T-cell (primary cell): ENCODE data around the gene NEK9. TPM values are rescaled to one million over a fixed set of nuclear protein-coding genes. Genes with fewer than 3 reads are reported as not detected.
A peak's percentile ranks its signal among the peaks of the same experiment; 100 is the strongest.
"Not testable (repeated sequence)": the region's sequence is repeated elsewhere in the genome, so short reads cannot be mapped to it uniquely, and the experiment has no call there.

Source experiments
- ATAC-seq, 4 experiments: fragments of 200-7000 bp in 3 of 4; fragments of 150-1000 bp in 1 of 4; cut with Tn5 transposase; replicated peaks in 1 of 4; 1 replicate in 3 of 4; 2 replicates in 1 of 4; pipeline ENCODE4 v1.10.0; 2021; ENCODE audit warnings: moderate library complexity in 3 of 4, mild to moderate bottlenecking in 2 of 4, moderate number of reproducible peaks in 1 of 4
- CTCF ChIA-PET, 2 donors: fragments of 300-600 bp; sonication (Branson Sonifier 250); formaldehyde crosslinking; loops; one replicate each; lab custom pipeline; 2022; ENCODE audit warnings: antibody characterized with exemption in 2 of 2; lab: Charles Lee
- POLR2A ChIA-PET, 2 donors: fragments of 300-600 bp; sonication (Branson Sonifier 250); formaldehyde crosslinking; loops; one replicate each; lab custom pipeline; 2022; ENCODE audit warnings: antibody characterized with exemption in 2 of 2; lab: Charles Lee
- DNase-seq, 35 experiments: peaks; one replicate each; pipeline versions ENCODE4 v3.0.0 to v3.0.0-alpha.2; 2013 to 2023
- H3K27ac ChIP-seq: one replicate; pipeline ENCODE4 v1.5.1; 2013; ENCODE audit warnings: low read length
- H3K27me3 ChIP-seq, 2 experiments: replicated peaks in 1 of 2; 1 replicate in 1 of 2; 2 replicates in 1 of 2; pipeline versions ENCODE4 v1.6.1 to v1.7.0; 2013; ENCODE audit warnings: low read length in 1 of 2, mixed read lengths in 1 of 2; ENCODE audit not compliant: control insufficient read depth in 2 of 2, insufficient read depth in 2 of 2; ENCODE audit errors: extremely low read depth in 1 of 2
- H3K36me3 ChIP-seq, 2 donors: 1 replicate in 1 of 2; 2 replicates in 1 of 2; pipeline versions ENCODE4 v1.6.1 to v1.7.0; 2013; ENCODE audit warnings: low read length in 1 of 2; ENCODE audit not compliant: control insufficient read depth in 2 of 2, insufficient read depth in 1 of 2; ENCODE audit errors: extremely low read depth in 1 of 2
- H3K4me1 ChIP-seq, 2 experiments: 1 replicate in 1 of 2; 2 replicates in 1 of 2; pipeline versions ENCODE4 v1.6.1 to v1.7.0; 2013; ENCODE audit warnings: low read length in 2 of 2, mixed read lengths in 1 of 2; ENCODE audit not compliant: insufficient read depth in 2 of 2, control insufficient read depth in 1 of 2; ENCODE audit errors: extremely low read depth in 1 of 2
- H3K4me3 ChIP-seq, 2 donors: 1 replicate in 1 of 2; 2 replicates in 1 of 2; pipeline versions ENCODE4 v1.5.1 to v1.7.0; 2013; ENCODE audit warnings: mild to moderate bottlenecking in 2 of 2, low read length in 1 of 2, moderate library complexity in 1 of 2; ENCODE audit not compliant: control insufficient read depth in 1 of 2; ENCODE audit errors: extremely low read depth in 1 of 2
- H3K9me3 ChIP-seq: 2 replicates; pipeline ENCODE4 v1.7.0; 2013
- H3K27ac Mint-ChIP-seq, 2 donors: one replicate each; pipeline ENCODE4 v1.8.0; 2020 to 2021; ENCODE audit warnings: mild to moderate bottlenecking in 2 of 2, mixed read lengths in 2 of 2
- H3K27me3 Mint-ChIP-seq, 2 donors: one replicate each; pipeline ENCODE4 v1.8.0; 2021 to 2022; ENCODE audit warnings: mixed read lengths in 2 of 2
- H3K36me3 Mint-ChIP-seq: one replicate; pipeline ENCODE4 v1.8.0; 2021; ENCODE audit warnings: mixed read lengths
- H3K4me1 Mint-ChIP-seq, 3 donors: one replicate each; pipeline ENCODE4 v1.8.0; 2020 to 2022; ENCODE audit warnings: mixed read lengths in 3 of 3, mild to moderate bottlenecking in 1 of 3
- H3K4me3 Mint-ChIP-seq, 3 donors: one replicate each; pipeline ENCODE4 v1.8.0; 2020 to 2022; ENCODE audit warnings: mild to moderate bottlenecking in 3 of 3, mixed read lengths in 3 of 3, moderate library complexity in 3 of 3
- H3K9me3 Mint-ChIP-seq, 3 donors: one replicate each; pipeline ENCODE4 v1.8.0; 2020 to 2022; ENCODE audit warnings: mixed read lengths in 3 of 3
- WGBS: methylation state at CpG from one replicate; pipeline ENCODE4 v1.1.5; 2013; ENCODE audit warnings: missing lambda C conversion rate; ENCODE audit not compliant: insufficient coverage; 5-methylcytosine and 5-hydroxymethylcytosine counted together
- total RNA-seq, 35 experiments: library from RNA in 6 of 35; stranded (reverse) in 6 of 35; fragments of 120-200 nt in 1 of 35; gene quantifications; one replicate each; pipeline versions ENCODE4 v1.2.1 to v1.2.4 and lab custom pipeline; 2013 to 2026

The NEK9 gene
- total RNA-seq, 5 donors from 2014 or later (not counting 1 experiment from before 2014, with no cell fraction given): 78.9 to 121 (median 117) TPM

DNA sequence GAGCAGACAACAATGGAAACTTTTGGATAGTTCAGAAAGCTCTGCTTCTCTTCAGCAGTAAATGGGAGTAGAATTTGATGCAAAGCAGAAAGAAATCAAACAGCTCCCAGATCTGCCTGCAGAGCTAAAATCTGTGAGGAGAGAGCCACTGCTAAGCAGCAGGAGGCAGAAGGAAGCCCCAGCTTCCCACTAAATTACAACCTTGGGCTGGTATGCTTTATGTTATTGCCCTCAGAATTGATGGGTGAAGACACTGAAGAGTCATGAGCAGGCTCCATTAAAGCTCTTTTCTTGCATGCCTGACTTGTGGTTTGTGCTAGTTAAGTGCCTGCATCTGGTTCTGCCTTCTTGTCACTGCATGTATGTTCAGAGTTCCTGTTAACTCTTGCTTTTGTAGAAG is 49.1 kb downstream of the NEK9 start:
- ATAC-seq (no peak), DNase-seq (peak in 1 of 35 experiments; percentile 44)
- Histone ChIP-seq H3K27me3 (no peaks in the 10 kb centered on the region), H3K4me1 (no peaks in the 10 kb centered on the region), H3K27ac (no peak overlapping the region), H3K4me3 (no peak overlapping the region), H3K36me3 (peaks cover 0 to 9% of the 10 kb centered on the region in 2 donors), H3K9me3 (no peaks in the 10 kb centered on the region)
- no peaks in the 10 kb centered on the region for H3K27me3 Mint-ChIP-seq
- H3K4me1 Mint-ChIP-seq: no peaks in the 10 kb centered on the region
- peak overlapping the region in 1 of 2 donors; percentile 14 for H3K27ac Mint-ChIP-seq
- CTCF ChIA-PET: no interaction called here
- H3K4me3 Mint-ChIP-seq: no peak overlapping the region
- POLR2A ChIA-PET: no interaction called here
- H3K36me3 Mint-ChIP-seq: peaks cover 10% of the 10 kb centered on the region
- no peaks in the 10 kb centered on the region for H3K9me3 Mint-ChIP-seq

DNA sequence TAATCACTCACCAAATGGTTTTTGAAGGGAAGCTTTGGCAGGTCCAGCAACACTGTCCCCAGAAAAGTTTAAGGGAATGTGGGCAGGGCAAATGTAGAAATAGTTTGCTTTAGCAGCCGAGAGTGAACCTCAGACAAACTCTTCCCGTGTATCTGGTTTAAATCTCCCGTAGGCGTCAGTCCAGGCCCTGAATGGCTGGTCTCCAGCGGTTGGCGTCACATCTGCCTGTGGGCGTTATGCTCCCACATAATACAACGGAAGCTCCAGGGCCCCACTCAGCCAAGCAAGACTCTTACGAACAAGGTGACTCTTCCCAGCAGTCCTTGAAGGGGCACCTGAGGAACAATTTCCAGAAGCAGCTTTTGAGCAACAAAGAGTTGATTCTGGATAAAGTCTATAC is 56.5 kb downstream of the NEK9 start:
- H3K27me3 Mint-ChIP-seq: no peaks in the 10 kb centered on the region
- no peaks in the 10 kb centered on the region for H3K9me3 ChIP-seq
- no peaks in the 10 kb centered on the region for H3K9me3 Mint-ChIP-seq
- WGBS: 82% methylated on average over 9 of the region's 9 CpGs
- POLR2A ChIA-PET: interaction anchor here in 1 of 2 donors (0.5 kb wide), 1 partner anchor 64 kb away, joined by 4 read pairs; no protein-coding TSS in a partner anchor
- no peak overlapping the region for H3K4me3 ChIP-seq
- ATAC-seq (no peak), DNase-seq (no peak)
- H3K27ac Mint-ChIP-seq: no peak overlapping the region
- H3K27me3 ChIP-seq: no peaks in the 10 kb centered on the region
- H3K4me3 Mint-ChIP-seq: peak overlapping the region in 2 of 3 donors; percentile 21 to 37
- peaks cover 2 to 5% (median 2%) of the 10 kb centered on the region in 3 donors for H3K4me1 Mint-ChIP-seq
- CTCF ChIA-PET: no interaction called here
- H3K4me1 ChIP-seq: peaks cover 2 to 15% of the 10 kb centered on the region in 2 experiments
- no peaks in the 10 kb centered on the region for H3K36me3 Mint-ChIP-seq
- H3K36me3 ChIP-seq: no peaks in the 10 kb centered on the region
- no peak overlapping the region for H3K27ac ChIP-seq

DNA sequence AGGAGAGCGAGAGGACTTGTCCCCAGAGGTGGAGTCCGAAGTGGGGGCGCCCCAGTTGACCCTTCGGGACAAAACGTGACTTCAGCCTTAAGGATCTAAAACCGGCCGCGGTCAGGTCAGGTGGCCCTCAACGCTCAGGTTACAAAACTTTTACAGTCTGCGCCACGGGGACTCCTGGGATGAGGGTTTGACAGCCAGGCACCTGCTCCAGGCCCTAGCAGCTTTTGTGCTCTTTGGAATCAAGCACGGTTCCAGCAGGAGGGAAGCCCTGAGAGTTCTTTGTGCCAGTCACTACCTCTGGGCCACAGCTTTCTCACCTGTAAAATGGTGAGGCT is 57.1 kb downstream of the NEK9 start:
- 84% methylated on average over 12 of the region's 12 CpGs for WGBS
- Mint-ChIP-seq H3K27me3 (no peaks in the 10 kb centered on the region), H3K27ac (peak overlapping the region; percentile 44 to 77), H3K36me3 (no peaks in the 10 kb centered on the region), H3K4me1 (peaks cover 3 to 6% (median 5%) of the 10 kb centered on the region in 3 donors), H3K4me3 (peak overlapping the region in 1 of 3 donors; percentile 66), H3K9me3 (no peaks in the 10 kb centered on the region)
- no peaks in the 10 kb centered on the region for H3K9me3 ChIP-seq
- ATAC-seq (no peak), DNase-seq (no peak)
- no peak overlapping the region for H3K27ac ChIP-seq
- no peaks in the 10 kb centered on the region for H3K27me3 ChIP-seq
- ChIA-PET POLR2A (no interaction called here), CTCF (no interaction called here)
- peaks cover 2 to 15% of the 10 kb centered on the region in 2 experiments for H3K4me1 ChIP-seq
- H3K36me3 ChIP-seq: no peaks in the 10 kb centered on the region
- H3K4me3 ChIP-seq: peak overlapping the region; percentile 61 to 72

DNA sequence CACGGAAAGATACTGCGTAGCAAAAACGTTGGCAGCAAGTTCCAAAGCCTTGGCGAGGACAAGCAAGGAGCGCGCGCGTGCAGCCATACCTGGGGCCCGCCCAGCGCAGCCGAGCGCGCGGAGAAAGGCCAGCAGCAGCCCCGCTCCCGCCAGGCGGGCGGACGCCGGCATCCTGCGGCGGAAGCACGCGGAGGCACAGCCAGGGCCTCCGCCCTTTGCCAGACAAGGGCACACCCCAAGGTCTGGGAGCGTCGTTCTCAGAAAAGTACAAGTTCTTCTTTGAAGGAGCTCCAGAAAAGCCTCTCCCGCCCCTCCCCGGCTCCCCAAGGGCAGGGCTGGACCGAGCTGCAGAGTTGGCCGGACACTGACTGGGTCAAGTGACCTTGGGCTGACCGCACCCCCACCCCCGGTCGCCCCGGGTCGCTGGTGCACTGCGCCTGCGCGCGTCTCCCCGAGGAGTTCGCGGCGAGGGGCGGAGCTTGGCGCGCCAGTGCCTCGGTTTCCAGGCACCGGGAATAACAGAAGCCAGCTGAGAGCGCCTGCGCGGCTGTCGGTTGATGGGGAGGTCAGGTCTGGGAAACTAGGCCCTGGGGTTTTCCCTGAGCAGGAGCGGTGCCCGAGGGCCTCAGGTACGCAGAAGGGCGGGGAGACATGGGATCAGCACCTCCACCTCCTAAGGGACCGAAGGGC is 57.6 kb downstream of the NEK9 start, which contains the start of gene ZC2HC1C:
Gene ZC2HC1C, plus strand, starts transcription at position 521 of the 690 bp plus-strand sequence. CDS start 933 bp downstream, outside the sequence.
- H3K4me1 Mint-ChIP-seq: peaks cover 6 to 9% (median 7%) of the 10 kb centered on the region in 3 donors
- ChIA-PET POLR2A (no interaction called here), CTCF (no interaction called here)
- H3K36me3 Mint-ChIP-seq: no peaks in the 10 kb centered on the region
- Histone ChIP-seq H3K4me3 (peak within 1 kb of the TSS; percentile 61 to 72), H3K36me3 (no peaks in the 10 kb centered on the region), H3K4me1 (peaks cover 2 to 17% of the 10 kb centered on the region in 2 experiments), H3K27ac (peak within 1 kb of the TSS; percentile 31), H3K27me3 (no peaks in the 10 kb centered on the region), H3K9me3 (no peaks in the 10 kb centered on the region)
- H3K4me3 Mint-ChIP-seq: peak within 1 kb of the TSS in 2 of 3 donors; percentile 21 to 66
- 3% methylated on average over 54 of the region's 58 CpGs for WGBS
- DNase-seq (peak in 26 of 35 experiments; percentile 4 to 56 (median 19)), ATAC-seq (peak; percentile 80 to 92 (median 86))
- H3K27me3 Mint-ChIP-seq: no peaks in the 10 kb centered on the region
- no peaks in the 10 kb centered on the region for H3K9me3 Mint-ChIP-seq
- peak within 1 kb of the TSS; percentile 44 to 77 for H3K27ac Mint-ChIP-seq

DNA sequence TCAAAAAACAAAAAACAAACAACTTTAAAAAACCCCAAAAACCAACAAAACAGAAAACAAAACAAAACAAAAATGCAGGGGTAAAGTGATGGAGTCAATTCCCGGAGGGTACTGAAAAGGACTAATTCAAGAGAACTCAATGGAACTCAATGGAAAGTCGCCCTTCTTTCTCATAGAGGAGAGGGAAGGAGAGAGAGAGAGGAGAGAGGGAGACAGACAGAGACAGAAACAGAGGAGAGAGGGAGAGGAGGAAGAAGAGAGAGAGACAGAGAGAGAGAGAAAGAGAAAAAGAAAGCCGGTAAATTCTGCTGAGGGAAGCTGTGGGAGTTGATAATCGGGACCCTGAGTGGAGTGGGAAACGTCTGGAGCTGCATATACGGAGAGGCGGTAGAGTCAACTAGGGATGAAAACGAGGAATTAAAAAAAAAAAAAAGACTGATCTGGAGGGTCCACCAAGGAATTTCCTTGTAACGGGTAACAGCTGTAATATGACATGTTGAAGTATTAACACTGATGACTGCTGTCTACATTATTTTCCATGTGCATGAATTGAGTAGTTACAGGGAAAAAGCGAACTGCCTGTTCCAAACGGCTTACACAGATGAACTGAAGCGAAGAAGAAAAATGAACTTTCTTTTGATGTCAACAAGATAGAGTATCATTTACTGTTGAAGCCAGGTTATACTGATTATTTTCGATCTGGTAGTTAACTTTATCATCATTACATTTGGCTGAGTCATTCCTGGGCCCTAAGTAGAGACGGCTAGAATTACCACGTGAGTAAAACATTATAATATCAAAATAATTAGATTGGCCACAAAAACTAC is 58.3 kb downstream of the NEK9 start:
- ChIA-PET POLR2A (interaction anchor here (0.6 kb wide), 4 partner anchors 12 to 79 kb away, joined by 3 to 7 read pairs (median 4); partner anchors contain the start of gene NEK9 (in 1 of the 2)), CTCF (interaction anchor here in 1 of 2 donors (0.6 kb wide), 1 partner anchor 249 kb away, joined by 5 read pairs; no protein-coding TSS in a partner anchor)
- DNase-seq (no peak), ATAC-seq (peak in 2 of 4 experiments; percentile 1 to 3)
- H3K4me1 ChIP-seq: peaks cover 2 to 21% of the 10 kb centered on the region in 2 experiments
- H3K4me3 Mint-ChIP-seq: no peak overlapping the region
- no peaks in the 10 kb centered on the region for H3K27me3 Mint-ChIP-seq
- H3K36me3 Mint-ChIP-seq: no peaks in the 10 kb centered on the region
- WGBS: 84% methylated on average over 4 of the region's 15 CpGs
- H3K27me3 ChIP-seq: no peaks in the 10 kb centered on the region
- H3K4me3 ChIP-seq: peak overlapping the region; percentile 61 to 72
- H3K27ac Mint-ChIP-seq: no peak overlapping the region
- no peaks in the 10 kb centered on the region for H3K9me3 ChIP-seq
- no peak overlapping the region for H3K27ac ChIP-seq
- H3K4me1 Mint-ChIP-seq: peaks cover 12 to 16% (median 15%) of the 10 kb centered on the region in 3 donors
- H3K9me3 Mint-ChIP-seq: no peaks in the 10 kb centered on the region
- no peaks in the 10 kb centered on the region for H3K36me3 ChIP-seq

DNA sequence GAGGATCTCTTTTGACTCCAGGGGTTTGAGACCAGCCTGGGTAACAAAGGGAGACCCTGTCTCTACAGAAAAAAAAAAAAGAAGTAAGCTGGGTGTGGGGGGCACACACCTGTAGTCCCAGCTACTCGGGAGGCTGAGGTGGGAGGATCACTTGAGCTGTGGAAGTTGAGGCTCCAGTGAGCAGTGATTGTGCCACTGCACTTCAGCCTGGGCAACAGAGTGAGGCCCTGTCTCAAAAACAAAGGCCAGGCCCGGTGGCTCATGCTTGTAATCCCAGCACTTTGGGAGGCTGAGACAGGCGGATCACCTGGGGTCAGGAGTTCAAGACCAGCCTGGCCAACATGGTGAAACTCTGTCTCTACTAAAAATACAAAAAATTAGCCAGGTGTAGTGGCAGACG is 59.1 kb downstream of the NEK9 start:
- ATAC-seq, H3K4me3 Mint-ChIP-seq, H3K27ac Mint-ChIP-seq, H3K27me3 ChIP-seq, DNase-seq, H3K27me3 Mint-ChIP-seq, H3K9me3 ChIP-seq, H3K9me3 Mint-ChIP-seq, H3K4me3 ChIP-seq, H3K27ac ChIP-seq, H3K36me3 ChIP-seq, H3K36me3 Mint-ChIP-seq, CTCF ChIA-PET: not testable (repeated sequence)
- peaks cover 9 to 28% of the 10 kb centered on the region in 2 experiments for H3K4me1 ChIP-seq
- 88% methylated on average over 2 of the region's 4 CpGs for WGBS
- POLR2A ChIA-PET: interaction anchor here (0.6 kb wide), 4 partner anchors 11 to 78 kb away, joined by 3 to 7 read pairs (median 4); partner anchors contain the start of gene NEK9 (in 1 of the 2)
- peaks cover 19 to 23% (median 22%) of the 10 kb centered on the region in 3 donors for H3K4me1 Mint-ChIP-seq
